ENCODE results near the gene PC. TPM values are rescaled to one million over a fixed set of nuclear protein-coding genes. Genes with fewer than 3 reads are reported as not detected.

The PC gene
- total and polyA plus RNA-seq, 2 donors (not counting 3 experiments of a cell fraction or from before 2014, with no cell fraction given): 5.5 to 17.5 TPM

- FAIRE-seq (no peak), DNase-seq (ENCODE audit: low read depth, low spot score) (no peak)
- no peaks in the 10 kb centered on the region for H3K27me3 ChIP-seq (ENCODE audit: control insufficient read depth in 2 of 2, insufficient read depth in 2 of 2, low read length in 2 of 2)
- no peak overlapping the region for H3K4me3 ChIP-seq (replicated peaks in 1 of 3; ENCODE audit: insufficient read depth in 1 of 3, low read depth in 1 of 3, low read length in 3 of 3)
- no peak for TF ChIP-seq POLR2A (IDR thresholded peaks at IDR 0.05; ENCODE audit: low read depth, low read length)
- no peak for TF ChIP-seq FOS (IDR thresholded peaks at IDR 0.05; ENCODE audit: borderline replicate concordance, insufficient read depth, low read length)
- no peak for TF ChIP-seq CTCF (IDR thresholded peaks at IDR 0.05; ENCODE audit: extremely low read depth in 1 of 2, insufficient read depth in 1 of 2, low read depth in 1 of 2, low read length in 2 of 2)
- no peak for TF ChIP-seq POLR2AphosphoS5 (IDR thresholded peaks at IDR 0.05; ENCODE audit: insufficient read depth, low read depth, low read length)
- H4K20me1 ChIP-seq (replicated peaks; ENCODE audit: control insufficient read depth, extremely low read depth, insufficient read depth, low read length): no peaks in the 10 kb centered on the region
- H3K79me2 ChIP-seq (ENCODE audit: control insufficient read depth, insufficient read depth, low read length): no peaks in the 10 kb centered on the region
- H3K4me2 ChIP-seq (ENCODE audit: insufficient read depth, low read length): no peak overlapping the region
- peaks cover 7% of the 10 kb centered on the region for H3K4me1 ChIP-seq (ENCODE audit: control insufficient read depth, extremely low read depth, insufficient read depth, low read length)
- no peak overlapping the region for H3K27ac ChIP-seq (ENCODE audit: insufficient read depth, low read depth, low read length)
- no peak overlapping the region for H2AFZ ChIP-seq (ENCODE audit: low read depth, low read length)
- ChIA-PET CTCF (interaction anchor here (1.5 to 3.5 kb wide), 4 partner anchors 9 to 84 kb away, joined by 6 to 18 read pairs (median 10); no protein-coding TSS in a partner anchor), POLR2A (no interaction called here)
- no peaks in the 10 kb centered on the region for H3K9me1 ChIP-seq (replicated peaks; ENCODE audit: control insufficient read depth, extremely low read depth, insufficient read depth, low read length)
- no peak overlapping the region for H3K9ac ChIP-seq (replicated peaks; ENCODE audit: extremely low read depth, insufficient read depth, low read length)
- H3K9me3 ChIP-seq (replicated peaks; ENCODE audit: control insufficient read depth, insufficient read depth, low read length): no peaks in the 10 kb centered on the region
- dilution Hi-C loops (cut with MboI; ENCODE audit: extremely low pct_ligation_motif_present, low sequenced_read_pairs) (no loop called here), intact Hi-C loops (cut with micrococcal nuclease) (no loop called here)
- H3K36me3 ChIP-seq (ENCODE audit: control insufficient read depth in 2 of 2, extremely low read depth in 1 of 2, insufficient read depth in 2 of 2, low read length in 2 of 2): no peaks in the 10 kb centered on the region
- BruUV-seq (replicated peaks): no TSS peak
Observed at GRCh38 chr11:66892911-66893310, 65.3 kb downstream of the PC start.

- Histone ChIP-seq H3K27ac (ENCODE audit: insufficient read depth, low read depth, low read length) (peak overlapping the region; percentile 18), H3K4me2 (ENCODE audit: insufficient read depth, low read length) (no peak overlapping the region), H4K20me1 (replicated peaks; ENCODE audit: control insufficient read depth, extremely low read depth, insufficient read depth, low read length) (no peaks in the 10 kb centered on the region), H3K4me3 (replicated peaks in 1 of 3; ENCODE audit: insufficient read depth in 1 of 3, low read depth in 1 of 3, low read length in 3 of 3) (no peak overlapping the region), H3K4me1 (ENCODE audit: control insufficient read depth, extremely low read depth, insufficient read depth, low read length) (peaks cover 7% of the 10 kb centered on the region), H2AFZ (ENCODE audit: low read depth, low read length) (no peak overlapping the region), H3K79me2 (ENCODE audit: control insufficient read depth, insufficient read depth, low read length) (no peaks in the 10 kb centered on the region), H3K9me3 (replicated peaks; ENCODE audit: control insufficient read depth, insufficient read depth, low read length) (no peaks in the 10 kb centered on the region), H3K9me1 (replicated peaks; ENCODE audit: control insufficient read depth, extremely low read depth, insufficient read depth, low read length) (no peaks in the 10 kb centered on the region), H3K36me3 (ENCODE audit: control insufficient read depth in 2 of 2, extremely low read depth in 1 of 2, insufficient read depth in 2 of 2, low read length in 2 of 2) (no peaks in the 10 kb centered on the region), H3K27me3 (ENCODE audit: control insufficient read depth in 2 of 2, insufficient read depth in 2 of 2, low read length in 2 of 2) (no peaks in the 10 kb centered on the region), H3K9ac (replicated peaks; ENCODE audit: extremely low read depth, insufficient read depth, low read length) (no peak overlapping the region)
- dilution Hi-C loops (cut with MboI; ENCODE audit: extremely low pct_ligation_motif_present, low sequenced_read_pairs) (no loop called here), intact Hi-C loops (cut with micrococcal nuclease) (no loop called here)
- DNase-seq (ENCODE audit: low read depth, low spot score) (peak; percentile 83), FAIRE-seq (peak; percentile 98)
- POLR2A ChIA-PET: no interaction called here
- BruUV-seq (replicated peaks): no TSS peak
- TF ChIP-seq EZH2 (IDR thresholded peaks at IDR 0.05; ENCODE audit: borderline replicate concordance, low read depth, low read length, severe bottlenecking): no peak
- TF ChIP-seq JUN (IDR thresholded peaks at IDR 0.05; ENCODE audit: borderline replicate concordance, insufficient read depth, insufficient read length, low read depth): peak; percentile 94
- no peak for TF ChIP-seq GATA2 (IDR thresholded peaks at IDR 0.05; ENCODE audit: insufficient read depth, insufficient read length, low read depth, low read length)
- peak; percentile 99 for TF ChIP-seq FOS (IDR thresholded peaks at IDR 0.05; ENCODE audit: borderline replicate concordance, insufficient read depth, low read length)
- peak; percentile 90 for TF ChIP-seq POLR2AphosphoS5 (IDR thresholded peaks at IDR 0.05; ENCODE audit: insufficient read depth, low read depth, low read length)
- CTCF ChIA-PET: interaction anchor here (0.7 to 3.5 kb wide), 6 partner anchors 8 to 137 kb away, joined by 3 to 18 read pairs (median 7); no protein-coding TSS in a partner anchor
Observed at GRCh38 chr11:66891851-66892660, 66.1 kb downstream of the PC start.

Data from endothelial cell of umbilical vein (primary cell).